ENCODE results near the gene CDC20. TPM values are rescaled to one million over a fixed set of nuclear protein-coding genes. Genes with fewer than 3 reads are reported as not detected.

CDC20 gene
- total RNA-seq, 1 donor from 2014 or later: 11.0 TPM

DNA sequence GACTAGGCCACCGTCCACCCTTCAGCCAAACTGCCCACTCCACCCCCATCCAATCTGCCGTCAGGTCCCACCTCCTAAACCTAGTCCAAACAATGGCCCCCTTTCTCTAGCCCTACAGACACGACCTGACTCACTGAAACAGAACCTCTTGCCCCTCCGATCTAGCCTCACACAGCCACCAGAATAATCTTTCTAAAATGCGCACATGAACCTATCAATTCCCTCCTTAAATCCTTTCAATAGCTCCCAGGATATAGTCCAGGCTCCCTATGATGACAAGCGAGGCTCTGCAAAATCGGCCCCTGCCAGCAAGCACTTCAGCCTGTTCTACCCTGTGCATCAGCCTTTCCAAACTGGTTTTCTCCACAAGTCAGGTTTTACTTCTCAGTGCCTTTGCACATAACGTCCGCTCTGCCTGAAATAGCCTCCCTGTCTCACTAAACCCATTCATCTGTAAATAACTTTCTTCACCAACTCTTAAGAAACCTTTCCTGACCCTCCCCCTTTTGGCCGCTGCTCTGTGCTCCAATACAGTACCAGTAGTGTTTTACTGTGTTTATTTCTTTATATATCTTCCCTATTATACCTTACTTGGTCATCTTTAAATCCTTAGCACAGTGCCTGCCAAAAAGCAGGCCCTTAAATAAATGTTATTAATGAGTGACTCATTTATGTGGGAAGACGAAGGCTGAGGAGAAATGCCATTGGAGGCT, 9.0 kb upstream of the CDC20 start:
- H3K4me1 ChIP-seq: peaks cover 18% of the 10 kb centered on the region
- H3K9me3 ChIP-seq: no peaks in the 10 kb centered on the region
- DNase-seq (ENCODE audit: extremely low spot score in 2 of 2): no peak
- H3K4me3 ChIP-seq: peak overlapping the region; percentile 51
- intact Hi-C loops (cut with DNase I): no loop called here
- H3K27ac ChIP-seq: peak overlapping the region; percentile 86
- no peaks in the 10 kb centered on the region for H3K27me3 ChIP-seq
- TF ChIP-seq POLR2A (IDR thresholded peaks at IDR 0.05) (no peak), POLR2AphosphoS5 (IDR thresholded peaks at IDR 0.05; ENCODE audit: insufficient read depth in 1 of 2, low read depth in 1 of 2) (no peak)
- TF ChIP-seq, protein P1, sequence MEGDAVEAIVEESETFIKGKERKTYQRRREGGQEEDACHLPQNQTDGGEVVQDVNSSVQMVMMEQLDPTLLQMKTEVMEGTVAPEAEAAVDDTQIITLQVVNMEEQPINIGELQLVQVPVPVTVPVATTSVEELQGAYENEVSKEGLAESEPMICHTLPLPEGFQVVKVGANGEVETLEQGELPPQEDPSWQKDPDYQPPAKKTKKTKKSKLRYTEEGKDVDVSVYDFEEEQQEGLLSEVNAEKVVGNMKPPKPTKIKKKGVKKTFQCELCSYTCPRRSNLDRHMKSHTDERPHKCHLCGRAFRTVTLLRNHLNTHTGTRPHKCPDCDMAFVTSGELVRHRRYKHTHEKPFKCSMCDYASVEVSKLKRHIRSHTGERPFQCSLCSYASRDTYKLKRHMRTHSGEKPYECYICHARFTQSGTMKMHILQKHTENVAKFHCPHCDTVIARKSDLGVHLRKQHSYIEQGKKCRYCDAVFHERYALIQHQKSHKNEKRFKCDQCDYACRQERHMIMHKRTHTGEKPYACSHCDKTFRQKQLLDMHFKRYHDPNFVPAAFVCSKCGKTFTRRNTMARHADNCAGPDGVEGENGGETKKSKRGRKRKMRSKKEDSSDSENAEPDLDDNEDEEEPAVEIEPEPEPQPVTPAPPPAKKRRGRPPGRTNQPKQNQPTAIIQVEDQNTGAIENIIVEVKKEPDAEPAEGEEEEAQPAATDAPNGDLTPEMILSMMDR (IDR thresholded peaks at IDR 0.05): no peak
- H3K36me3 ChIP-seq: no peaks in the 10 kb centered on the region

- intact Hi-C loops (cut with DNase I): no loop called here
Observed at GRCh38 chr1:43350976-43351375, 7.8 kb upstream of the CDC20 start.

GRCh38 chr1:43351421-43352350, 7.1 kb upstream of the CDC20 start:
- Histone ChIP-seq H3K36me3 (no peaks in the 10 kb centered on the region), H3K9me3 (no peaks in the 10 kb centered on the region), H3K27ac (no peak overlapping the region), H3K27me3 (no peaks in the 10 kb centered on the region), H3K4me3 (no peak overlapping the region), H3K4me1 (peaks cover 18% of the 10 kb centered on the region)
- TF ChIP-seq, protein P1 (IDR thresholded peaks at IDR 0.05): no peak
- TF ChIP-seq POLR2AphosphoS5 (IDR thresholded peaks at IDR 0.05; ENCODE audit: insufficient read depth in 1 of 2, low read depth in 1 of 2) (no peak), POLR2A (IDR thresholded peaks at IDR 0.05) (no peak)
- DNase-seq (ENCODE audit: extremely low spot score in 2 of 2): no peak
- intact Hi-C loops (cut with DNase I): no loop called here

More at GRCh38 chr1:43350976-43351375, 7.8 kb upstream of the CDC20 start:
- no peak overlapping the region for H3K27ac ChIP-seq
- no peaks in the 10 kb centered on the region for H3K9me3 ChIP-seq
- no peak for DNase-seq (ENCODE audit: extremely low spot score in 2 of 2)
- TF ChIP-seq POLR2AphosphoS5 (IDR thresholded peaks at IDR 0.05; ENCODE audit: insufficient read depth in 1 of 2, low read depth in 1 of 2) (no peak), POLR2A (IDR thresholded peaks at IDR 0.05) (no peak)
- TF ChIP-seq, protein P1 (IDR thresholded peaks at IDR 0.05): no peak
- no peaks in the 10 kb centered on the region for H3K36me3 ChIP-seq
- no peak overlapping the region for H3K4me3 ChIP-seq
- H3K4me1 ChIP-seq: peaks cover 18% of the 10 kb centered on the region
- no peaks in the 10 kb centered on the region for H3K27me3 ChIP-seq

GRCh38 chr1:43352351-43352705, 6.5 kb upstream of the CDC20 start:
- no peak overlapping the region for H3K27ac ChIP-seq
- intact Hi-C loops (cut with DNase I): no loop called here
- no peak for DNase-seq (ENCODE audit: extremely low spot score in 2 of 2)

More at GRCh38 chr1:43352351-43352705, 6.5 kb upstream of the CDC20 start:
- Histone ChIP-seq H3K9me3 (no peaks in the 10 kb centered on the region), H3K27me3 (no peaks in the 10 kb centered on the region), H3K36me3 (no peaks in the 10 kb centered on the region), H3K4me1 (peaks cover 18% of the 10 kb centered on the region), H3K4me3 (no peak overlapping the region)
- TF ChIP-seq POLR2A (IDR thresholded peaks at IDR 0.05) (no peak), POLR2AphosphoS5 (IDR thresholded peaks at IDR 0.05; ENCODE audit: insufficient read depth in 1 of 2, low read depth in 1 of 2) (no peak)
- TF ChIP-seq, protein P1 (IDR thresholded peaks at IDR 0.05): no peak

All from vagina (tissue), 2 donors.